GM10248 (cell line): ENCODE results near the gene CBY1.

Experiments
- CTCF ChIA-PET: fragments of 300-600 bp; sonication (Branson Sonifier 250); formaldehyde crosslinking; extraction: SDS; loops from one replicate; lab custom pipeline; 2021; ENCODE audit warnings: antibody characterized with exemption; lab: Yijun Ruan, JAX
- POLR2A ChIA-PET: fragments of 350-650 bp; sonication (Branson Sonifier 250); formaldehyde crosslinking; extraction: SDS; loops from one replicate; lab custom pipeline; 2020; ENCODE audit warnings: antibody characterized with exemption; lab: Yijun Ruan, JAX
- DNase-seq: peaks from one replicate; pipeline ENCODE4 v3.0.0; 2012; ENCODE audit errors: extremely low spot score
- CTCF ChIP-seq: IDR thresholded peaks from 2 replicates; pipeline ENCODE4 v1.5.1; 2012; ENCODE audit warnings: mild to moderate bottlenecking, low read depth; ENCODE audit errors: extremely low read depth, missing control alignments, control extremely low read depth

Gene CBY1

GRCh38 chr22:38699143-38699542, 42.7 kb downstream of the CBY1 start:
- ChIA-PET POLR2A (interaction anchor here (1.2 to 1.7 kb wide), 2 partner anchors 10 to 17 kb away, joined by 3 to 5 read pairs; partner anchors contain the start of gene TOMM22), CTCF (interaction anchor here (1.5 to 6.2 kb wide), 4 partner anchors 10 to 36 kb away, joined by 3 to 48 read pairs (median 6); partner anchors contain the start of gene TOMM22)
- no peak for TF ChIP-seq CTCF
- DNase-seq: no peak

GRCh38 chr22:38699784-38700183, 43.3 kb downstream of the CBY1 start:
- ChIA-PET CTCF (interaction anchor here (1.0 to 6.2 kb wide), 5 partner anchors 10 to 70 kb away, joined by 3 to 48 read pairs (median 3); partner anchors contain the start of gene TOMM22), POLR2A (interaction anchor here (1.2 to 1.7 kb wide), 2 partner anchors 11 to 18 kb away, joined by 3 to 5 read pairs; partner anchors contain the start of gene TOMM22)
- no peak for DNase-seq
- no peak for TF ChIP-seq CTCF

GRCh38 chr22:38700270-38700788, 43.9 kb downstream of the CBY1 start:
- POLR2A ChIA-PET: no interaction called here
- no peak for DNase-seq
- CTCF ChIA-PET: interaction anchor here (1.0 to 6.2 kb wide), 4 partner anchors 18 to 69 kb away, joined by 3 to 48 read pairs (median 3); partner anchors contain the start of gene TOMM22
- TF ChIP-seq CTCF: no peak

- ChIA-PET CTCF (interaction anchor here (1.0 to 6.2 kb wide), 2 partner anchors 19 to 69 kb away, joined by 3 to 48 read pairs; partner anchors contain the start of gene TOMM22), POLR2A (no interaction called here)
- no peak for TF ChIP-seq CTCF
- DNase-seq: peak; percentile 95
Measured at GRCh38 chr22:38700789-38701628, 44.6 kb downstream of the CBY1 start, which contains the start of gene JOSD1. TSS of gene JOSD1 (minus strand) at chr22:38700943. CDS start at chr22:38699987, 956 bp downstream.

- CTCF ChIA-PET: interaction anchor here (1.2 to 3.1 kb wide), 2 partner anchors 23 to 264 kb away, joined by 3 to 14 read pairs; partner anchors contain the start of gene TOMM22
Measured at GRCh38 chr22:38704654-38705234, 48.3 kb downstream of the CBY1 start.

More at GRCh38 chr22:38704654-38705234, 48.3 kb downstream of the CBY1 start:
- TF ChIP-seq CTCF: no peak
- POLR2A ChIA-PET: interaction anchor here (0.6 to 0.7 kb wide), 2 partner anchors 698 to 1882 kb away, joined by 4 to 6 read pairs; no protein-coding TSS in a partner anchor
- no peak for DNase-seq
